GM12891 (cell line): ENCODE data around the gene FOXK2.
"Not testable (repeated sequence)": the region's sequence is repeated elsewhere in the genome, so short reads cannot be mapped to it uniquely, and the experiment has no call there.

Experiments
- DNase-seq: peaks from one replicate; pipeline ENCODE4 v3.0.0; 2011; ENCODE audit warnings: low spot score; ENCODE audit not compliant: insufficient read length
- FAIRE-seq: peaks from 2 replicates; lab custom pipeline; 2011; peaks lifted over from hg19 to GRCh38; lab: Jason Lieb, UNC
- PAX5 ChIP-seq: IDR thresholded peaks from 2 replicates; pipeline ENCODE4 v1.6.1; 2011; ENCODE audit warnings: low read length, moderate library complexity, mild to moderate bottlenecking; ENCODE audit not compliant: insufficient read depth, severe bottlenecking
- POLR2A ChIP-seq: IDR thresholded peaks from 2 replicates; pipeline ENCODE4 v1.6.1; 2011; ENCODE audit warnings: low read depth, low read length, control low read depth
- POLR2AphosphoS5 ChIP-seq: IDR thresholded peaks from 2 replicates; pipeline ENCODE4 v1.6.1; 2011; ENCODE audit warnings: low read depth, low read length, control low read depth
- POU2F2 ChIP-seq: IDR thresholded peaks from 2 replicates; pipeline ENCODE4 v1.6.1; 2011; ENCODE audit warnings: low read depth, mild to moderate bottlenecking, control low read depth, low read length, moderate library complexity
- SPI1 ChIP-seq: IDR thresholded peaks from 2 replicates; pipeline ENCODE4 v1.6.1; 2011; ENCODE audit warnings: low read depth, low read length, control low read depth
- TAF1 ChIP-seq: IDR thresholded peaks from 2 replicates; pipeline ENCODE4 v1.6.1; 2011; ENCODE audit warnings: low read depth, low read length, control low read depth

Gene FOXK2

GRCh38 chr17:82564241-82564640 lies 44.7 kb downstream of the FOXK2 start:
- FAIRE-seq = no peak

GRCh38 chr17:82565551-82565950 lies 46.0 kb downstream of the FOXK2 start:
- DNase-seq (no peak), FAIRE-seq (no peak)
- TF ChIP-seq PAX5 (no peak), SPI1 (no peak), TAF1 (no peak), POLR2AphosphoS5 (no peak), POLR2A (no peak), POU2F2 (no peak)

More at GRCh38 chr17:82564241-82564640, 44.7 kb downstream of the FOXK2 start:
- TF ChIP-seq POLR2AphosphoS5 (no peak), TAF1 (no peak), POU2F2 (no peak), SPI1 (no peak), POLR2A (no peak), PAX5 (no peak)
- DNase-seq = no peak

- no peak for DNase-seq
- no peak for FAIRE-seq
- no peak for TF ChIP-seq POU2F2
- no peak for TF ChIP-seq SPI1
- TF ChIP-seq POLR2AphosphoS5 = no peak
Measured at GRCh38 chr17:82566129-82566960, 46.8 kb downstream of the FOXK2 start.

GRCh38 chr17:82567286-82567685 lies 47.8 kb downstream of the FOXK2 start:
- DNase-seq (no peak), FAIRE-seq (no peak)
- no peak for TF ChIP-seq SPI1
- TF ChIP-seq PAX5 = no peak
- TF ChIP-seq POLR2AphosphoS5 = no peak

GRCh38 chr17:82568997-82569393 lies 49.5 kb downstream of the FOXK2 start:
- no peak for TF ChIP-seq SPI1
- no peak for TF ChIP-seq POLR2AphosphoS5
- TF ChIP-seq PAX5 = no peak
- DNase-seq (no peak), FAIRE-seq (no peak)

GRCh38 chr17:82569621-82570020 lies 50.1 kb downstream of the FOXK2 start:
- FAIRE-seq = no peak
- DNase-seq = no peak
- TF ChIP-seq TAF1 = no peak
- TF ChIP-seq POLR2A = no peak
- no peak for TF ChIP-seq POLR2AphosphoS5
- TF ChIP-seq SPI1 = no peak
- TF ChIP-seq POU2F2 = no peak
- TF ChIP-seq PAX5 = no peak

GRCh38 chr17:82570277-82570676 lies 50.7 kb downstream of the FOXK2 start:
- no peak for TF ChIP-seq POLR2AphosphoS5
- no peak for TF ChIP-seq SPI1
- TF ChIP-seq TAF1 = no peak
- TF ChIP-seq PAX5 = no peak
- TF ChIP-seq POLR2A = no peak
- no peak for TF ChIP-seq POU2F2
- DNase-seq (no peak), FAIRE-seq (no peak)

- DNase-seq (no peak), FAIRE-seq (no peak)
- TF ChIP-seq TAF1 = no peak
- TF ChIP-seq POU2F2 = no peak
- no peak for TF ChIP-seq POLR2AphosphoS5
- no peak for TF ChIP-seq POLR2A
- TF ChIP-seq SPI1 = no peak
- no peak for TF ChIP-seq PAX5
Measured at GRCh38 chr17:82571855-82572254, 52.3 kb downstream of the FOXK2 start.

- no peak for TF ChIP-seq POU2F2
- TF ChIP-seq TAF1 = no peak
- TF ChIP-seq POLR2AphosphoS5 = no peak
- no peak for TF ChIP-seq PAX5
- TF ChIP-seq SPI1 = no peak
- TF ChIP-seq POLR2A = no peak
- FAIRE-seq = no peak
- DNase-seq = no peak
Measured at GRCh38 chr17:82574041-82574440, 54.5 kb downstream of the FOXK2 start.

- not testable (repeated sequence) for FAIRE-seq, DNase-seq
Measured at GRCh38 chr17:82575581-82576221, 56.2 kb downstream of the FOXK2 start.
